ENCODE results near the gene SLC8A1.

Gene SLC8A1

GRCh38 chr2:40047406-40047805, 404.5 kb downstream of the SLC8A1 start:
- DNase-seq (ENCODE audit: low read depth) = no peak
